Measurements from ENCODE around the gene GPS1. TPM values are rescaled to one million over a fixed set of nuclear protein-coding genes. Genes with fewer than 3 reads are reported as not detected.
A peak's percentile ranks its signal among the peaks of the same experiment; 100 is the strongest.

Gene GPS1
- total and polyA plus RNA-seq, 9 of the 15 experiments (the other 6 are each of a cell fraction or from before 2014, with no cell fraction given) = 3.1 to 167 (median 69.9) TPM

GRCh38 chr17:82085931-82086764 is 34.5 kb downstream of the GPS1 start (continued):
- TF ChIP-seq POLR2G (IDR thresholded peaks at IDR 0.05; ENCODE audit: low read depth, low read length) (peak; percentile 41), ATF6 (CRISPR knock-in tag; IDR thresholded peaks at IDR 0.05) (no peak), MAFG (tag; conservative IDR thresholded peaks at IDR 0.05) (no peak), SUPT5H (IDR thresholded peaks at IDR 0.05) (peak; percentile 15; the same call in 1 of the 2 replicates), MLLT1 (IDR thresholded peaks at IDR 0.05) (no peak)

All from K562 (cell line).